NCI-H446 (cell line): ENCODE results near the gene CRELD2.

Experiments used
- DNase-seq, 2 experiments: peaks; one replicate each; lab custom pipeline; 2025; lab: John Stamatoyannopoulos, UW

The CRELD2 gene

DNA sequence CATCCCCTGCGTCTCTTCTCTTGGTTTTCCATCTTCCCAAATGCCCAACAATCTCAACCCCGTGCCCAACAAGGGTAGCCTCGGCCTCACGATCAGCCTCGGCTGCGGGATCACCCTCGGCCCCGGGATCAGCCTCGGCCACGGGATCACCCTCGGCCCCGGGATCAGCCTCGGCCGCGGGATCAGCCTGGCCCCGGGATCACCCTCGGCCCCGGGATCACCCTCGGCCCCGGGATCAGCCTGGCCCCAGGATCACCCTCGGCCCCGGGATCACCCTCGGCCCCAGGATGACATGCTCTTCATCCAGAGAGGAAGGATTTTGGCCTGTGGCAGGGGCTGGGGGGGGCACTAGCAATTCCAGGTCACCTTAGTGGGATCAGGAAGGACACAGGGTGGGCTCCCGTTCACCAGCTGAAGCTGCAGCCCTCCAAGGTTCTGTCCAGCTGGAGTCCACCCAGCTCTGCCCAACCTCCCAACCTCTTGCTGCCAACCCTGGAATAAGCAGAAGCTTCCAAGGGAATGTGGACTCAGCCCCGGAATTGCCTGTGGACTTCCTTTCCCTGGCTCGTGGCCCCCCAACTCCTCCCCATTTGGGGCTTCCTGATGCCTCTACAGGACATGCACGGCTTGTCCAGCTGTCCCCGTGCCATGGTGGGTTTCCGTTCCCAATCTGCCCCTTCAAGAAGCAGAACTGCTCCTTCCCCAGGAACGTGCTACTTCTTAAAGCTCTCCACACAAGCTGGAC, 6.4 kb upstream of the CRELD2 start:
- no peak for DNase-seq

DNA sequence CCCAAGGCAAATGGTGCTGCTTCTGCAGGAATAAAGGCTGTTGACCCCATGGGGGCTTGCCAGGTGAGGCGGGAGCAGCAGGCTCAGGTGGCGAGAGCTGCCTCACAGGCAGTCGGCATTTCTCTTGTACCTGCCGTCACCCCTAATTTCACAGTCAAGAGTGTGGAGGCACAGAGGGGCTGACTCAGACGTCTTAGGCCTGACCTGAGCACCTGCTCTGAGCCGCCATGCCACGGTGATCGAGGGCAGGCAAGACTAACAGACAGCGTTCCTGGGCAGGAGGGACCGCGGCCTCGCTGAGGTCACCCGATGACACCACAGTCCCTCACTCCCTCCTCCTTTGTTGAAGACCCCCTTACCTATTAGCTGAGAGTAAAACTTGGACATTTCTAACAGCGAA, 5.4 kb upstream of the CRELD2 start:
- DNase-seq = no peak

DNA sequence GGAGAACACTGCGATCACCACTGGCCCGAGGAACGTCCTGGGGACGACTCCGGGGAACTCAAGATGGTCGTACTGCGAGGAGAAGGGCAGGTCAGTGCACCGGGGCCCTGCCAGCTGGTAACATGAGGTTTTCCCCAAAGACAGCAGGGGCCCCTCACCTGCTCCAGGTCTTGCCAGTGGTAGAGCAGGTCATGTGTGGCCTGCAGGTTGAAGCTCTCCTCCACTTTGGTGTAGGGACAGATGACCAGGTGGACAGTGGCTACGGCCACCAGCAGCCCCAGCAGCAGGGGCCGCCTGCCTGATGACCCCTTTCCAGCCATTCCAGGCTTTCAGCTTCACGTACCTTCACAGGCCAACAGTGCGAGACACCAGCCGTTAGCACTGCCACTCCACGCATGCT, 5.0 kb upstream of the CRELD2 start:
- no peak for DNase-seq

DNA sequence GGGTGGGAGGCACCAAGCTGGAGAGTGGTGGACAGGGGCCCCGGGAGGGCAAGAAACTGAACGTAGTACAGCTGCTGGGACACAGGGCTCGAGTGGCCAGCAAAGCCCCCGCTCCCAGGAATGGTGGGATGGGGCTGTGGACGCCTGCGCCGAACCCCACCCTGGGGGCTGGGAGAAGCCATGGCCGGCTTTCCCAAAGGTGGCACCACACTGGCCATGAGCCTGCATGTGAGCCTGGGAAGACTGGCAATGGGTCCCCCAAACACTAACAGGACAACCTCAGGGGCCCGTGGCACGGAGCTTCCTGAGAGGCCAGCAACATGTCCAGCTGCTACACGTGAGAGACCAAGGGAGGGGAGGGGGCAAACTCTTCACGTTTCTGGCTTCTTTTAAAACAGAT, 4.2 kb upstream of the CRELD2 start:
- no peak for DNase-seq

DNA sequence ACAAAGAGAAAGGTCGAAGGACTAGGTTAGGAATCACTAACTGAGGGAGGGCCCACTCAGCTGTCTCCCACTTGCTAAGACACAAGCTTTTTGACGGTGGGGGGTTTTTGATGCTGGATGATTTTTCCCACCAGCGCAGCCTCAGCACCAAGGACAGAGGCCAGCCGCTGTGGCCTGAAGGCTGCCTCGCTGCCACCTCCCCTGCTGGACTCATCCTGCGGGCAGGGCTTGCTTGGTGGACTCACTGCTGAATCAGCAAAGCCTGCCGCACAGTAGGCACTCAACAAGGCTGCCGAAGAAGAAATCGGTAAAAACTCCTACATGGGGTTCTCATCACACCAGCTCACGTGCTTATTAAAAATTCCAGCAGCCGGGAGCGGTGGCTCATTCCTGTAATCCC, 2.8 kb upstream of the CRELD2 start:
- no peak for DNase-seq

DNA sequence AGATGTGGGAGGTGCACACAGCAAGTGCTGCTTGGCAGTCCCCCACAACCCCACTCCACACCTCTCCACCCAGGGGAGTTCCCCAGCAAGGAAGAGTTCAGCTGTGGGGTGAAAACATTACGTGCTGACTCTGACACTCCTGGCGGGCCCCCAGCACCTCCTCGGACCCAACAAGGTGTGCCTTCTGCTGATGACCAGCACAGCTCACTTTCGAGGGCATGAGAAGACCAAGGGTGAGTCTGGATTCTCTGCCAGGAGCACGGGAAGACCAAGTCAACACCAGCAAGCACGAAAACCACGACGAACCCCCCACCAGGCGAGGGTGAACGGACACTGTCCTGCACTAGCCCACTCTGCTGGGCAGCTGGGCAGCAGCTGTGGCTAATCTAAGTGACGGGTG, 1.6 kb upstream of the CRELD2 start:
- DNase-seq = no peak

DNA sequence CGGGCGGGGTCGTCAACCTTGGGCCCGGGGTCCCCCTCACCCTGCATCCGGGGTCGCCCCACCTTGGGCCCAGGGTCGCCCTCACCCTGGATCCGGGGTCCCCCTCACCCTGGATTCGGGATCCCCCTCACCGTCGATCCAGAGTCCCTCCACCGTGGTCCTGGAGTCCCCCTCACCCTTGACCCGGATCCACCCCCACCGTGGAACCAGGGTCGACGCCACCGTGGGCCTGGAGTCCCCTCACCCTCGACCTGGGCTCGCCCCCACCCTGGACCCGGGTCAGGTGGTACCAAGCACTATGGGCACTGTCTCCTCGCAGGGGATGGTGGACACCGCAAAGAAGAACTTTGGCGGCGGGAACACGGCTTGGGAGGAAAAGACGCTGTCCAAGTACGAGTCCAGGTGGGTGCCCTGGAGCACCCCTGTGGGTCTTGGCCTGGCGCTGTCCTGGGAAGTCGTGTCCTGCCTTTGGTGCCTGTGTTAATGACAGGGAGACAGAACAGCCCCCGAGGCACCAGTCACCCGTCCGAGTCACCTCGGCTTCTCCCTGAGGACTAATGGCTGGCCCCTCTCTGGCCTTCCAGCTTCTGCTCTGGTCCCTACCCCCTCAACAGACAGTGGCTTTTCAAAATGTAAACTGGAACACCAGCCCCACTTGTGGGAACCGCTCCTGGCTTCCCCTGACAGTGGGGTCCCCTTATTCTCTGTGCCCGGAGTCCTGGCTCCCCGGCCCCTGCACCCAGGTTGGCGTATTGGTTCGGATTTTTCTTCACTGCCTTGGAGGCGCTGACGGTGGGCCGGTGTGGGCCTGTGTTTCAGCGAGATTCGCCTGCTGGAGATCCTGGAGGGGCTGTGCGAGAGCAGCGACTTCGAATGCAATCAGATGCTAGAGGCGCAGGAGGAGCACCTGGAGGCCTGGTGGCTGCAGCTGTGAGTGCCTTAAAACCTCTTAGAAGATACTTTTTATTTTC, 762 bp downstream of the CRELD2 start:
- DNase-seq = no peak

DNA sequence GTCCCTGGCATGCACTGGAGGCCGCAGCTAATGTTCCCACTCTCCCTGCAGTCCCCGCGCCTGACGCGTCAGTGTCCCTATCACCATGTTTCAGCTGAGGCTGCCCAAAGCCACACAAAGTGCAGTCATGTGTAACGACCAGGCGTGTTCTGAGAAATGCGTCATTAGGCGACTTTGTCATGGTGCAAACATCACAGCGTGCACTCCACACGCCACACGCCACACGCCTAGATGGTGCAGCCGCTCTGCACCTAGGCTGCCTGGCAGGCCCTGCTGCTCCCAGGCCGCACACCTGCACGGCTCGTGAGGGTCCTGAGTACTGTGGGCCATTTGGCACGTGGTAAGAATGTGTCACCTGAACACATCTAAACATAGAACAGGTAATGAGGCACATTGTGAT, 2.4 kb downstream of the CRELD2 start:
- no peak for DNase-seq

DNA sequence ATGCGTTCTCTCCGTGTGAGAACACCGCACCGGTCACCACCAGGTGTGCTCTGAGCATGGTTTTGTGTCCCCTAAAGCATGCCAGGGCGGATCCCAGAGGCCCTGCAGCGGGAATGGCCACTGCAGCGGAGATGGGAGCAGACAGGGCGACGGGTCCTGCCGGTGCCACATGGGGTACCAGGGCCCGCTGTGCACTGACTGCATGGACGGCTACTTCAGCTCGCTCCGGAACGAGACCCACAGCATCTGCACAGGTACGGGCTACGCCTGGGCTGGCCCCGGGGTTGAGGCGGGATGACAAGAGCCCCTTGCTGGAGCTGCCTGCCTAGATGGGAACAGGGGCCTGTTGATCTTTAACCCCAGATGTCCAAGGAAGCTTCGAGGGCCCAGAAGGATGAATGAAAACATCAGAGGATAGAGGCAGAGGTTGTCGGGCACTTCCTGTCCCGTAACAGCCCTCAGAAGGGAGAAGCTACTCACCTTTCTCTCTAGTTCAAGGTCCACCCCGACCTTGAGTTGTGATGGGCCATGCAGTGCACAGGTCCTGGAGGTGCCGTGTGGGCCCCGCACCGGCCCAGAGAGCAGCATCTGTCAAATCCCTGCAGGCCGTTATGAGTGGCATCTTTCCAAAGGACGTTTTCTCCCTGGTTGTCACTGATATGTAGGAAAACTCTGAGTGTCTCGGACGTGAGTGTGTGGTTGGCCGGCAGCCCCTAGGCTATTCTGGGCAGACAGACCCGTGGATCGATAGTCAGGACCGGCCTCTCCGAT, 3.3 kb downstream of the CRELD2 start:
- DNase-seq = no peak

DNA sequence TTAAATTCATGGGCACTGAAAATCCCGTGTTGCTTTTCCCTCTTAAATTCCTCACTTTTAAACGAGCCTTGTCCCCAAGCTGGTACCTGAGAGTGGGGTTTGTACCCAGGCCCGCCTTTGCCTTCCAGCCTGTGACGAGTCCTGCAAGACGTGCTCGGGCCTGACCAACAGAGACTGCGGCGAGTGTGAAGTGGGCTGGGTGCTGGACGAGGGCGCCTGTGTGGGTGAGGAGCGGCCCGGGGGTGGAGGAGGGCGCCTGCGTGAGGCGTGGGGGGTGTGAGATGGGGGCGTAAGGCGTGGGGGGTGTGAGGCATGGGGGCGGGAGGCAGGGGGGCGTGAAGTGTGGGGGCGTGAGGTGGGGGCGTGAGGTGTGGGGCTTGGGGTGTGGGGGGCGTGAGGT, 4.0 kb downstream of the CRELD2 start:
- no peak for DNase-seq

DNA sequence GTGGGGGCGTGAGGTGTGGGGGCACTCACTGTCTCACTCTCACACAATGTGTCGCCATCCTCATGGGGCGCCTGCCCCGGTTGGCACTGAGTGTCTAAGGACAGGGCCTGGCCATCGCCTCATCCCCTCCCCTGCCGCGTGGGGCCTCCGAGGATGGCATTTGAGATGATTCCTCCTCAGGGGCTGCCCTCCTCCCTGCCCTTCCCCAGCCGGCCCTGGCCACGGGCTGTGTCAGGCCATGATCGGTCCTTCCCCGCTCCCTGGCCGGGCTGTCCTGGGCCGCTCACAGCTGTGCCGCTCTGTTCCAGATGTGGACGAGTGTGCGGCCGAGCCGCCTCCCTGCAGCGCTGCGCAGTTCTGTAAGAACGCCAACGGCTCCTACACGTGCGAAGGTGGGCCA, 4.5 kb downstream of the CRELD2 start:
- DNase-seq = no peak

DNA sequence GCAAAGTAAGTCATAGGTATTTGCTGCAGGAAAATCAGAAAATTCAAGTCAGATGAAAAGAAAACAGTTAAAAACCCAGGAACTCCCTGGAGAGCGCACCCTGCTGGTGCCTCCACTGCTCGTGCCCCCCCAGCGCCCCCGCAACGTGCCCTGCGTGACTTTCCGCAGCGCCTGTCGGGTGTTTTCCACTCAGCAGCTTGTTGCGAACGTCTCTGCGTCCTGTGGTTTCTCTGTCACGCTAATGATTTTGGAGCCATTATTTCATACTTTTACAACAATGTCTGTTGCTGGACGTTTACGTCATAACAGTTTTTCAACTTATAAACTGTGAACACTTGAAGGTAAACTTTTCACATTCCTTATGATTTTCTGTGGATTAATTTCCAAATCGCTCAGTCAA, 5.0 kb downstream of the CRELD2 start:
- DNase-seq = no peak

DNA sequence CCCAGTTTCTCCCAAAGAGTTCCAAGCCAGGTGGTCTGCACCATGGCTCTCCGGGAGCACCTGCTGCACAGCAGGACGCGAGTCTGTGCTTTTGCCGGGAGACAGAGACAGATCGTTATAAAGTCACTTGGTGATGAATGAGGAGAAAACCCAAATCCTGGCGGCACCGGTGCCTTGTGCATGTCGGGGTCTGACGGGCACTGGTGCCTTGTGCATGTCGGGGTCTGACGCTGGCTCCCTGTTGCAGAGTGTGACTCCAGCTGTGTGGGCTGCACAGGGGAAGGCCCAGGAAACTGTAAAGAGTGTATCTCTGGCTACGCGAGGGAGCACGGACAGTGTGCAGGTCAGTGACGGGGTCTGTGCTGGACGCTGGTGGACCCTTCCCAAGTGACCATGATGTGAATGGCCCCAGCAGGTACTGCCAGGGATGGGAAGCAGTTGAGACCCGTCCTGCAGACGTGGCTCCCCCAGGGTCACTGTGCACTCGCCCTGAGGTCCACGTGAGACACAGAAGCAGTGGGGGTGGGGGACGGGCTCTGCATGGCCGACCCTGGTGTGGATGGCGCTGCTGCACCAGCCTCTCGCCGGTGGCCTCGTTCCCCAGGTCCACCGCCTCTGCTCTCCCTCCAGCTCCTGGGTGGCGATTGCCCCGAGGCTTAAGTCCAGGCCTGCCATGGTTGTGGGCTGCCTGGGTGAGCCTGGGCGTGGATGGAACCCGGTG, 5.8 kb downstream of the CRELD2 start:
- DNase-seq = no peak

DNA sequence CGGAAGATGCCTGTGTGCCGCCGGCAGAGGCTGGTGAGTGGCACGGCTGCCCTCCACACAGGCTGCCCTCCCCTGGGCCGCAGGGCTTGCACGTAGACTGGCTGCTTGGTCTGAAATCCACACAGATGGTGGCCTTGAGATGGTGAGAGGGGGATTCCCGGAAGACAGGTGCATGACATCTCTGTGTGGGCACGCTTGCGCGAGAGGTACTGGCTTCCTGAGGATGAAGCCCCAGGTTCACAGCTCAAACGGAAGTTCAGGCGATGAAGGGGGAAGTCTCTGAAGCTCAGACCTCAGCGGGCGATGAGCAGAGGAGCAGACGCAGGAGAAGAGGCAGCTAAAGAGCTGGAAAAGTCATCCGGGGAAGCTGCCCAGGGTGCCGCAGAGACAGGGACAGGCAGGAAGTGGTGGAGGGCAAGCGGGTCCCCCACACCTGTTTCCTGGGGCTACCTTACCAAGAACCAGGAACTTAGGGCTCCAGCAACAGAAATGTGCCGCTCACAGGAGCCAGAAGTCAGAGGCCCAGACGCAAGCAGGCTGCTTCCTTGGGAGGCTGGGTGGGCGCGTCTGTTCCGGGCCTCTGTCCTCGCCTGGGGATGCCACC, 7.2 kb downstream of the CRELD2 start:
- no peak for DNase-seq

DNA sequence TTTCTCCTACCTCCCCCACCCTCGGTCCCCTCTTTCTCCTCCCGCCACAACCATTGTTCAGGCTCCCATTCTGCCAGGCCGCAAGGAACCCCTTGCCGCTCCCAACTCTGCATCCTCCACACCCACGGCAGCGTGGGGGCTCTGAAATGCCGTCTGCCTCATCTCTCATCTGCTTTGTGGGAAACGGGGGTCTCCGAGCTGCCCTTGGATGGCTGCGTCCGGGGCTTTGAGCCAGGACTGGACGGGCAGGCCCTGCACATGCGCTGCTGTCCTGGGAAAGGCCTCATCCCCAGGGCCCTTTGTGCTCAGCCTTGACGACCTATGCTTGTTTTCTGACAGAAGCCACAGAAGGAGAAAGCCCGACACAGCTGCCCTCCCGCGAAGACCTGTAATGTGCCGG, 8.5 kb downstream of the CRELD2 start:
- no peak for DNase-seq

DNA sequence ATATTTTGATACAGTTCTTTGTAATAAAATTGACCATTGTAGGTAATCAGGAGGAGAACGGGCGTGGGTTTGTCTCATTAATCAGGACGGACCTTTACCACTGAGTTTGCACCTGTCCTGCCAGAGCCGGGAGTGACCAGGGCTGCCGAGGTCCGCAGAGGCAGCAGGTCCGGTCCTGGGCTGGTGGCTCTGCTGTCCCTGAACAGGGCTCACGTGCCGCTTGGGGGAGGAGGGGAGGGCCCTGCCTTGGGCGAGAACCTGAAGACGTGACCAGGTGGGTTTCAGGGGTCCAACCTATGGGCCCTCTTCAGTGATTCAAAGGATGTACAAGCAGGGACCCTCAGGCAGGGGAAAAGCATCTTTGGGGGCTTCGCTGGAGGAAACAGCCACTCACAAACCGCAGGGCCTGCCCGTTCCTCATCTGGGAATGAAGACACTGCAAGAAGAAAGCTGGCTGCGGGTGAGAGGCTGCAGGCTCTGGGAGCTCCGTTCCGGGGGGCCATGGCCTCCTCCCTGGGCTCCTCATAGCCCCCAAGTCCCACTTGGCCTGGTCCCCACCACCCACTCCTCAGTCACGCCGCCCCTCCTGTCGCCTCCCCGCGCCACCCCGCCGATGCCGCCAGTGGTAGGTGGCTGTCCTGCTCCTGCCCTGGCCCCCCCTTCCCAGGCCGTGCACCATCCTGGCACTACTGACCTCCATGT, 9.2 kb downstream of the CRELD2 start:
- no peak for DNase-seq

DNA sequence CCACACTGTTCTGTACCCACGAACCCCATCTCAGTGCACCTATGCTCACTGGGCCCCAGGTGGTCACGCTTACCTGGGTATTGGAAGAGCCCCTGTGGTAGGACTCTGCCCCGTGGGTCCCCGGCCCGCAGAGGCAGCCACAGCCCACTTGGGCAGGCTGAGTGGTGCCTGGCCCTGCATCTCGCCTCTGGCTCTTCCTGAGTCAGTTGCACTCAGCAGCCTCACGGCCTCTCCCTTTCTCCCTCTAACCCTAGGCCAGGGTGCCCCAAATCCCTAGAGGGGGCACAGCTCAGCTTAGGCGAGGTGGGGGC, 9.7 kb downstream of the CRELD2 start:
- no peak for DNase-seq

DNA sequence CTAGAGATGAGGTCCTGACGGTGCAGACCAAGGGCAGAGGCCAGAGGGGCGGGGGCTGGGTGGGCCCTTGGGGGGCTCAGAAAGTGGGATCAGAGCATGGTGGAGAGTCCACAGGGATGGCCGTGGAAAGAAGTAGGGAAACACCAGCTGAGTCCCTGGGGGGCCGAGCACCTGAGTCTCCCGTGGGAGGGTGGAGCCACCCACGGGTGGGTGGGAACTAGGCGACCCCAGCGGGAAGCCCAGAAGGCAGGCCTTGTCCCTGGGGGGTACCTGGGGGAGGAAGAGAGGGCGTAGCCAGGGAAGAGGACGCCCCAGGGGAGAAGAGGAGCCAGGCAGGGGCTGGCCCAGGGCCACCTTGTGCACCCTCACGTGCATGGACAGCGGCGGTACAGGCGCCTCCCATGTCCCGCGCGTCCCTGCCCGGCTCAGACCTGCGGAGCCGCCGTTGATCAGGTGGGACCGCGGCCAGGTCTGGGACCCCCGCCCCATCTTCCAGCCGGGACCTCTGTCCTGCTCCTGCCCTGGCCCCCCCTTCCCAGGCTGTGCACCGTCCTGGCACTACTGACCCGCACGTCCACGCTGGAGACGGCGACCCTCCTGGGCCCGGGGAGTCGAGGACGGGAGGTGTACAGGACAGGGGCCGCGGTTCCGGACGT, 10.2 kb downstream of the CRELD2 start:
- no peak for DNase-seq

DNA sequence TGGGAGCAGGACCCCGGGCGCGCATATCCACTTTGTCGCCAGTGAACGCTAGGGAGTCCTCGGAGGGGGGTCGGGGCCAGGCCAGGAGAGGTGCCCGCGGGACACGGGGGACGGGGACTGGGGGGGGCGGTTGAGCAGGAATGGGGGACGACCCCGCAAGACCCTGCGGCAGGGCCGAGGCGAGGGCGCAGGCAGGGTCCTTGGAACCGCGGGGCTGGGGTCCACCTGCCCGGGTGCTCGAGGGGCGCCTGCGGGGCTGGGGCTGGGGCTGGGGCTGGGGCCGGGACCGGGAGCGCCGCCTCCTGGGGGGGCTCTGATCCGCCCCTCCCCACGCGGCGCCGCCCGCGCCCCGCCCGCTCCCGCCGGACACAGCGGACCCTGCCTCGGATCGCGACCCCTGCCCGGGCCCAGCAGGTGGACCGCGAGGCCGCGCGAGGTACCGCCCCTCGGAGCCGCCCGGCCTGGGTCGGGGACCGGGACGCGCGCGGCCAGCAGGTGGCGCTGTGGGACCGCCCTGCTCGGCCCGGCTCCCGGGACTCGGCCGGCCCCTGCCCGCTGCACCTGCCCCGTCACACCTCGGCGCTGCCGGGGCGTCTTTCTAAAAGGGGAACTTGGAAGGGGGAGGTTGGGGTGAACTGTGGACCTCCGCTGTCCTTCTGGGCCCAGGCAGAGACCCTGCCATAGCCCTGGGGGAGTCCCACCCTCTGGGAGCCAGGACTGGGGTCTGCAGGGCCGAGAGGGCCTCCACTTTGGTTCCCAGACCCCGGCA, 11.0 kb downstream of the CRELD2 start:
- peak in 1 of 2 experiments; percentile 59 for DNase-seq
